ENCODE data around the gene TFCP2L1.

Gene TFCP2L1

GRCh38 chr2:121202541-121203310 is 82.3 kb downstream of the TFCP2L1 start:
- DNase-seq (ENCODE audit: low spot score in 2 of 2) (no peak), ATAC-seq (ENCODE audit: low read depth) (no peak)
- H3K36me3 Mint-ChIP-seq = no peaks in the 10 kb centered on the region

GRCh38 chr2:121201796-121202195 is 83.2 kb downstream of the TFCP2L1 start:
- no peak overlapping the region for H3K4me3 Mint-ChIP-seq
- no peak overlapping the region for H3K27ac Mint-ChIP-seq
- no peaks in the 10 kb centered on the region for H3K36me3 Mint-ChIP-seq
- DNase-seq (ENCODE audit: low spot score in 2 of 2) (no peak), ATAC-seq (ENCODE audit: low read depth) (no peak)
- H3K27me3 Mint-ChIP-seq = peaks cover 5% of the 10 kb centered on the region
- no peaks in the 10 kb centered on the region for H3K4me1 Mint-ChIP-seq
- no peaks in the 10 kb centered on the region for H3K9me3 Mint-ChIP-seq

More at GRCh38 chr2:121202541-121203310, 82.3 kb downstream of the TFCP2L1 start:
- Mint-ChIP-seq H3K4me1 (no peaks in the 10 kb centered on the region), H3K4me3 (no peak overlapping the region), H3K9me3 (no peaks in the 10 kb centered on the region), H3K27me3 (peaks cover 5% of the 10 kb centered on the region), H3K27ac (no peak overlapping the region)

DNA sequence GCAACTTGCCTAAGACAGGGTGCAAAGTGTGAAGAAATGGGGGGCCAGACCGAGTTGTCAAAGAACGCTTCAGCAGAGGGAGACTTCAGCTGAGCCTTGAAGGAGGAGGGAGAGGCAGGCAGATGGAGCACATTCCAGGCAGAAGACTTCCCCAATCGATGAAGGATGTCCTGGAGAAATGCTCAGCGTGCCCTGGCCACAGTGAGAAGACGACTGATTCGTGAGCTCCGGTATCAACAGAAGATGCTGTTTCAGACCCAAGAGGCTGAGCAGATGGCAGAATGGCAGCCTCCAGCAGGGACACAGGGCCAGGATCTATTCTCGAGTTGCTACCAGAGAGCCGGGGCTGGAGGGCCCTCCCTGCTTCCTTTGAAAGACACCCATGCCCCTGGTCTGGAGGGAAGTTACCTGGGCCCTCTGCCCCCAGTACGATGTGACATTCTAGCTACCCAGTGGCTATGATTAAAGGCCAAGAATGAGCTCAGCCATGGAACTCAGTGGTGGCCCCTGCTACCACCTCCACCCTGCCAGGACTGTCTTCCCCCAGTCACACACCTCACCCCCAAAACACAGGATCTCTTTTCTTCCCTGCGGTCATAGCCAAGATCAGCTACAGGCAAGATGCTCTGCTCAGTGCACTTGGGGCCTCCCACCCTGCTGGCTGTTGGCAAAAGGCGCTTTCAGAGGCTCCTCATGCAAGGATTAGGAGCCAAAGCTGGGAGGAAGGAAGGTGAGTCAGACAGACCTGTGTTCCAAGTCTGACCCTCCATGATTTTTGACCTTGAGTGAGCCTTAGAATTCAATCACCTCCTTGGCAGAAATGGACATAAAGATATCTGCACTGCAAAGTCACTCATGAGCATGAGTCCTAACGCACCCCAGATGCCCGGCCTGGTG is 84.3 kb downstream of the TFCP2L1 start:
- H3K4me1 Mint-ChIP-seq = no peaks in the 10 kb centered on the region
- no peak overlapping the region for H3K4me3 Mint-ChIP-seq
- ATAC-seq (ENCODE audit: low read depth) (no peak), DNase-seq (ENCODE audit: low spot score in 2 of 2) (no peak)
- no peaks in the 10 kb centered on the region for H3K9me3 Mint-ChIP-seq
- no peak overlapping the region for H3K27ac Mint-ChIP-seq
- peaks cover 5% of the 10 kb centered on the region for H3K27me3 Mint-ChIP-seq
- no peaks in the 10 kb centered on the region for H3K36me3 Mint-ChIP-seq

DNA sequence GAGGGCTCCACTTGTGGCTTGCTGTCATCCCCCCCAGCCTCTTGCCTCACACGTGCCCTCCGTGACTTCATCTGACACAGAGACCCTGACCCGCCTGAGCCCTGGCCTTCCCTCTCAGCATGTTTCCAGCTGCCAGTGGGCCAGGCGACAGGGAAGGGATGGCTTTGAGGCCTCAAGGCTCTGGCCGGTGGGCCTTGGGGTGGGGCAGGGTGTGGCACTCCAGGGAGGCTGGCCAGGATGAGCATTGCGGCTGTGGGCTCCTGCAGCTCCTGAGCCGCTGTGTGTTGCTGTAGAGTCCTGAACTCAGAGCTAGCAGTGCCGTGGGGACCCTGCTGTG is 85.0 kb downstream of the TFCP2L1 start:
- DNase-seq (ENCODE audit: low spot score in 2 of 2) (no peak), ATAC-seq (ENCODE audit: low read depth) (no peak)
- Mint-ChIP-seq H3K27me3 (peaks cover 5% of the 10 kb centered on the region), H3K9me3 (no peaks in the 10 kb centered on the region), H3K36me3 (no peaks in the 10 kb centered on the region), H3K27ac (no peak overlapping the region), H3K4me1 (no peaks in the 10 kb centered on the region), H3K4me3 (no peak overlapping the region)

DNA sequence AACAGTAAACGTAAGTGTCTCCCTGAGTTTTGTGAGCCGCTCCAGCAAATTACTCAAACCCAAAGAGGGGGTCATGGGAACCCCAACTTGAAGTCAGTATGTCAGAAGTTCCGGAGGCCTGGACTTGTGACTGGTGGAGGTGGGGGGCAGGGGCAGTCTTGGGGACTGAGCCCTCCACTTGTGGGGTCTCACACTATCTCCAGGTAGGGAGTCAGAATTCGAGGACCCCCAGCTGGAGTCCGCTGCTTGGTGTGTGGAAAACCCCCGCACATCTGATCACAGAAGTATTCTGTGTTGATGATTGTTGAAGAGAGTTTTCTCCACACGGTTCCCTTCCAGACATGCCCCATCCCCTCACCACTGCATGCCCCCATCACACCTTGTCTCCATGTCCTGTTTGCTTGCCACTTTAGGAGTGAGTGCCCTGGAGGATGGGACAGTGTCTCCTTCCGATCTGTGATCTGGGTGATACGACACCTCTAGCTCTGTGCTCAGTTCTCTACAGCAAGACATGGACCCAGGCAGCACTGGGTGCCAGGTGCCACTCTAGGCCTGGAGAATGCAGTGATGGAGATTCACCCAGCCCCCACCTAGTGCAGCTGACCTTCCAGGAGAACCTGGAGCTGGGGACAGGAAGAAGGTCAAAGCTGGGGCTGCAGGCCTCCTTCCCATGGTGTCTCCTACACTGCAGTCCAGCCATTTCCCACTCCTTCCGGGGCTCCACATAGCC is 85.6 kb downstream of the TFCP2L1 start:
- Mint-ChIP-seq H3K36me3 (no peaks in the 10 kb centered on the region), H3K27ac (no peak overlapping the region), H3K4me1 (no peaks in the 10 kb centered on the region), H3K9me3 (no peaks in the 10 kb centered on the region), H3K27me3 (peaks cover 5% of the 10 kb centered on the region), H3K4me3 (no peak overlapping the region)
- no peak for ATAC-seq (ENCODE audit: low read depth)
- no peak for DNase-seq (ENCODE audit: low spot score in 2 of 2)

DNA sequence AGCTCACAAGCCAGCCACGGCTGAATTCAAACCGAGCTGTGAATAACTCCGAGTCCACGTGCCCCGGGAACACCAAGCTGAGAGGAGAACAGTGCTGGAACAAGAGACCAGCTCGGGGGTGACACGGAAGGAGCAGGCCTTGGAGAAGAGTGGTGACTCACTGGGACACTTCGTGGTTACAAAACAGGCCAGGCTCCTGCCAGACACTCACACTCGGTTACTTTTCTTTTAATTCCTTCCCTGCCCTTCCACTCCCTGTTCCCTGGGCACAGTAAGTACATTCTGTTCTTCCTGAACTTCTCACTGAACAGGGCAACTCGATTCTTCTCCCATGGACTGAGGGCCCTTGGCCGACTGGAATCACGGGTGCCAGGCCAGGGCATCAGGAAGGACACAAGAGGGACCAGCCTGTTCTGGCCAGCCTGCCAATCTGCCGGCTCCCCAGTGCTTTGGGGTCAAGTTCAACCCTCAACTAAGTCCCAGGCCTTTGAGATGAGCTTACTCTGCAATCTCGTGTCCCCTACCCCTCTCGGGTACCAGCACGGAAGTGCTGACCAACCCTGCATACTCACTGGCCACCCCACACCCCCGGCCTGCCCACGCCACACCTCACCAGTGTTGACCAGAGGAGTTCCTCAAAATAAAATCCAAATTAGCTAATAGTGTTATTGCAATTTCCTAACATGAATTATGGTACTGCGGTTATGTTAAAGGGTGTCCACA is 87.5 kb downstream of the TFCP2L1 start:
- H3K4me3 Mint-ChIP-seq = no peak overlapping the region
- H3K9me3 Mint-ChIP-seq = no peaks in the 10 kb centered on the region
- H3K4me1 Mint-ChIP-seq = no peaks in the 10 kb centered on the region
- no peaks in the 10 kb centered on the region for H3K36me3 Mint-ChIP-seq
- no peak for DNase-seq (ENCODE audit: low spot score in 2 of 2)
- ATAC-seq (ENCODE audit: low read depth) = no peak
- H3K27me3 Mint-ChIP-seq = peaks cover 5% of the 10 kb centered on the region
- no peak overlapping the region for H3K27ac Mint-ChIP-seq

- Mint-ChIP-seq H3K9me3 (no peaks in the 10 kb centered on the region), H3K36me3 (no peaks in the 10 kb centered on the region), H3K27ac (no peak overlapping the region), H3K27me3 (peaks cover 5% of the 10 kb centered on the region), H3K4me1 (no peaks in the 10 kb centered on the region), H3K4me3 (no peak overlapping the region)
- ATAC-seq (ENCODE audit: low read depth) (no peak), DNase-seq (ENCODE audit: low spot score in 2 of 2) (no peak)
These were observed 88.2 kb downstream of the TFCP2L1 start for GRCh38 chr2:121196849-121197155.

- Mint-ChIP-seq H3K4me3 (no peak overlapping the region), H3K9me3 (no peaks in the 10 kb centered on the region), H3K27me3 (peaks cover 5% of the 10 kb centered on the region), H3K36me3 (no peaks in the 10 kb centered on the region), H3K27ac (no peak overlapping the region), H3K4me1 (no peaks in the 10 kb centered on the region)
- ATAC-seq (ENCODE audit: low read depth) (no peak), DNase-seq (ENCODE audit: low spot score in 2 of 2) (no peak)
These were observed 88.7 kb downstream of the TFCP2L1 start for GRCh38 chr2:121196132-121196848.

DNA sequence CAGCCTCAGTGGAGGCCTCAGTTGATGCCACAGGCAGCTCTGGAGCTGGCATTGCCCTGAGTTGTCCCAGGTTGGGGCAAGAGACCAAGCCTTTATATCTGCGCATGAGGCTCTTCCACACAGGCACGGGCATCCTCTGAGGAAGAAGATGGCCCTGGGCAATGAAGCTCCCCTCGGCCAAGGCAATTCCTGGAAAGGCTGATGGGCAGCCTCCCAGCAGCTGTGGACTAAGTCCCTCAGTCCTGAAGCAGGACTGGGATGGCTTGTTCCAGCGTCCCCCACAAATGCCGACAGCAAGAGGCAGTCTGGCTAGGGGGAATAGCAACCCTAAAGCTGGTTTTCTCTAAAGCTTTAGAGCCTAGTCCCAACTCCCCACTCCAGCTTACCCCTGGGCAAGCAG is 90.0 kb downstream of the TFCP2L1 start:
- Mint-ChIP-seq H3K27ac (no peak overlapping the region), H3K4me1 (no peaks in the 10 kb centered on the region), H3K4me3 (no peak overlapping the region), H3K36me3 (no peaks in the 10 kb centered on the region), H3K9me3 (no peaks in the 10 kb centered on the region), H3K27me3 (peaks cover 2% of the 10 kb centered on the region)
- DNase-seq (ENCODE audit: low spot score in 2 of 2) = no peak
- ATAC-seq (ENCODE audit: low read depth) = no peak

DNA sequence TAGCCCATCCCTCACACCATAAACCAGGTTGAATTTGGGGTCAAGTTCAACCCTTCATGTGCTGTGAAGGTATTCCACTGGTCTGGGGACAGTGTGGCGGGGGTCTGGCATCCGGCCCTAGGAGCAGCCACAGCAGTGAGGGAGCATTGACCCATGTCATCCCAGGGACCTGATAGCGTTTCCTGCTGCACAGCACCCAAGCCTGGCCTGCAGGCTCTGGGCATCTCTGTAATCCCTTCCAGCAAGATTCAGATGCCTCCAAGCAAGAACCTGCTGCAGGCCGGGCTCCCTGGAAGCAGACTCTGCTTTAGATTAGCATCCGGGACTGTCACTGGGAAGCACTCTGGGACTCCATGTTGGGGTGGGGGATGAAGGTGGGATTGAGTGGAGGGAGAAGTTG is 90.4 kb downstream of the TFCP2L1 start:
- H3K27me3 Mint-ChIP-seq = peaks cover 2% of the 10 kb centered on the region

DNA sequence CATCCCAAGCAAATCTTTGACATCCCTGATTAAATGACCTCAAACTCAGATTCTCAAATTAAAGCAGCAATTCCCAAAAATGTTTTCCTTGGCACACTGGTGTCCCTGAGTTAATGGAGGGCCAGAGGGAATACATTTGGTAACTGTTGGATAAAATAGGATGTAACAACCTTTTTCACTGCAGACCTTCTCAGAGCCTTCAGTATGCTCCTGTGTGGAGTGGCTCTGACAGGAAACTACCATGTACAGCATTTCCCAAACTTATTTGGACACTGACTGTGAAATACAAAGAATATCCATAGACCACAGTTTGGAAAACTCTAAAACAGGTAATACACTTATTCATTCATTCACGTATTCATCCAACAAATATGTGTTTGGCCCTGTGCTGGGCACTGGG is 91.8 kb downstream of the TFCP2L1 start:
- H3K4me3 Mint-ChIP-seq = no peak overlapping the region
- peaks cover 5% of the 10 kb centered on the region for H3K27me3 Mint-ChIP-seq
- DNase-seq (ENCODE audit: low spot score in 2 of 2) = no peak

More for the DNA sequence above, 90.4 kb downstream of the TFCP2L1 start:
- Mint-ChIP-seq H3K27ac (no peak overlapping the region), H3K36me3 (no peaks in the 10 kb centered on the region), H3K4me1 (no peaks in the 10 kb centered on the region), H3K9me3 (no peaks in the 10 kb centered on the region), H3K4me3 (no peak overlapping the region)
- DNase-seq (ENCODE audit: low spot score in 2 of 2) (no peak), ATAC-seq (ENCODE audit: low read depth) (no peak)

DNA sequence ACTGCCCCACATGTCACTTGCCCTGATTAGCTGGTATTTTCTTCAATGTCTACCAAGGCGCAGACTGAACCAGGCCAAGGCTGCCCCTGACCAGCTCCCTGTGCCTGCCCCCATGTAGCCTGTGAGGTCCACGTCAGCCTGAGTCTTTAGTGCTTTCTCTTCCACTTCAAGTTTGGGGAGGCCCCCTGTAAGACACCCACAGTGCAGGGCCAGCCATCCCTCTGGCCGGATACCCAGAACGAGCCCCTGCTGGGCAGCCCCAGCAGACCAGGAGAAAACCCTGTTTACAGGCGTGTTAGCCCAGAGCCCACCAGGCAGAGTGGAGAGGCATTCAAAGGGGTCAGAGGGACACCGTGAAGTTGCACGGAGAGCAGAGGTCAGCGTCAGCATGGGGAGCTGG is 92.4 kb downstream of the TFCP2L1 start:
- Mint-ChIP-seq H3K4me1 (no peaks in the 10 kb centered on the region), H3K4me3 (no peak overlapping the region), H3K27me3 (peaks cover 5% of the 10 kb centered on the region), H3K27ac (no peak overlapping the region), H3K36me3 (no peaks in the 10 kb centered on the region), H3K9me3 (no peaks in the 10 kb centered on the region)
- no peak for DNase-seq (ENCODE audit: low spot score in 2 of 2)
- no peak for ATAC-seq (ENCODE audit: low read depth)

More for the DNA sequence above, 91.8 kb downstream of the TFCP2L1 start:
- H3K9me3 Mint-ChIP-seq = no peaks in the 10 kb centered on the region
- ATAC-seq (ENCODE audit: low read depth) = no peak
- no peaks in the 10 kb centered on the region for H3K4me1 Mint-ChIP-seq
- no peaks in the 10 kb centered on the region for H3K36me3 Mint-ChIP-seq
- no peak overlapping the region for H3K27ac Mint-ChIP-seq

Data from memory B cell (primary cell).